ENCODE data around the gene PFKFB4. TPM values are rescaled to one million over a fixed set of nuclear protein-coding genes. Genes with fewer than 3 reads are reported as not detected.

Gene PFKFB4
- total RNA-seq, 2 donors from 2014 or later = 9.9 to 89.0 TPM

GRCh38 chr3:48507256-48508061 is 49.1 kb downstream of the PFKFB4 start:
- Histone ChIP-seq H3K4me3 (no peak overlapping the region), H3K36me3 (no peaks in the 10 kb centered on the region), H3K27me3 (replicated peaks; ENCODE audit: insufficient read depth) (no peaks in the 10 kb centered on the region), H3K27ac (peak overlapping the region; percentile 52 to 65), H3K9me3 (no peaks in the 10 kb centered on the region), H3K4me1 (replicated peaks) (peaks cover 10% of the 10 kb centered on the region)
- peak; percentile 84 for DNase-seq (ENCODE audit: low spot score)
- 36% methylated on average over 10 of the region's 10 CpGs for WGBS
- no peak for TF ChIP-seq POLR2A (IDR thresholded peaks at IDR 0.05)
- peak; percentile 83 for TF ChIP-seq POLR2AphosphoS5 (IDR thresholded peaks at IDR 0.05)
- TF ChIP-seq, protein P1, sequence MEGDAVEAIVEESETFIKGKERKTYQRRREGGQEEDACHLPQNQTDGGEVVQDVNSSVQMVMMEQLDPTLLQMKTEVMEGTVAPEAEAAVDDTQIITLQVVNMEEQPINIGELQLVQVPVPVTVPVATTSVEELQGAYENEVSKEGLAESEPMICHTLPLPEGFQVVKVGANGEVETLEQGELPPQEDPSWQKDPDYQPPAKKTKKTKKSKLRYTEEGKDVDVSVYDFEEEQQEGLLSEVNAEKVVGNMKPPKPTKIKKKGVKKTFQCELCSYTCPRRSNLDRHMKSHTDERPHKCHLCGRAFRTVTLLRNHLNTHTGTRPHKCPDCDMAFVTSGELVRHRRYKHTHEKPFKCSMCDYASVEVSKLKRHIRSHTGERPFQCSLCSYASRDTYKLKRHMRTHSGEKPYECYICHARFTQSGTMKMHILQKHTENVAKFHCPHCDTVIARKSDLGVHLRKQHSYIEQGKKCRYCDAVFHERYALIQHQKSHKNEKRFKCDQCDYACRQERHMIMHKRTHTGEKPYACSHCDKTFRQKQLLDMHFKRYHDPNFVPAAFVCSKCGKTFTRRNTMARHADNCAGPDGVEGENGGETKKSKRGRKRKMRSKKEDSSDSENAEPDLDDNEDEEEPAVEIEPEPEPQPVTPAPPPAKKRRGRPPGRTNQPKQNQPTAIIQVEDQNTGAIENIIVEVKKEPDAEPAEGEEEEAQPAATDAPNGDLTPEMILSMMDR (IDR thresholded peaks at IDR 0.05) = peak in 3 of 4 experiments; percentile 45 to 77 (median 72)
- intact Hi-C loops (cut with DNase I) = loop anchor here (2.0 kb wide), 1 partner anchor 43 kb away; no protein-coding TSS in a partner anchor

- no peak for DNase-seq (ENCODE audit: low spot score)
- peaks cover 10% of the 10 kb centered on the region for H3K4me1 ChIP-seq (replicated peaks)
- intact Hi-C loops (cut with DNase I) = loop anchor here (2.0 kb wide), 1 partner anchor 41 kb away; no protein-coding TSS in a partner anchor
- no peaks in the 10 kb centered on the region for H3K36me3 ChIP-seq
- H3K27me3 ChIP-seq (replicated peaks; ENCODE audit: insufficient read depth) = no peaks in the 10 kb centered on the region
- H3K27ac ChIP-seq = no peak overlapping the region
- 94% methylated on average over 6 of the region's 6 CpGs for WGBS
- no peak overlapping the region for H3K4me3 ChIP-seq
- no peaks in the 10 kb centered on the region for H3K9me3 ChIP-seq
- no peak for TF ChIP-seq POLR2AphosphoS5 (IDR thresholded peaks at IDR 0.05)
Observed at GRCh38 chr3:48505968-48506504, 50.6 kb downstream of the PFKFB4 start.

DNA sequence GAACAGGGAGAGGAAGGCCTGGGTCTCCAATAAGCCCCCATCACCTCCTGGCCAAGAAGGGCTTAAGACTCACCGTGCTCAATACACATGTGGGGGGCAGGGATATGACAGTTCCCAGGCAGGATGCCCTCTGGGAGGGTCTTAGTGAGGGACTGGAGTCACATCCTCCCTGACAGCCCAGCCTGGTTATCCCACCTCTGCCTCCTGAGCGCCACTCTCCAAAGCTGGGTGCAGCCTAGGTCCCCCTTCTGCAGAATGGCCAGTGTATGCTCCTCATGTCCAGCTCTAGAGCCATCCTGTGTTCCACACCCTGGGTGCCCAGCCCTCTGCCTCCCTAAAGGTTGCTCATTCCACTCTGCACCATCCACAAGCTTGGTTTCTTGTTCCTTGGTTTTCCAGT is 51.5 kb downstream of the PFKFB4 start:
- 79% methylated on average over 2 of the region's 2 CpGs for WGBS
- Histone ChIP-seq H3K9me3 (no peaks in the 10 kb centered on the region), H3K4me3 (no peak overlapping the region), H3K27me3 (replicated peaks; ENCODE audit: insufficient read depth) (no peaks in the 10 kb centered on the region), H3K4me1 (replicated peaks) (peaks cover 10% of the 10 kb centered on the region), H3K36me3 (no peaks in the 10 kb centered on the region), H3K27ac (peak overlapping the region; percentile 93 to 97)
- TF ChIP-seq POLR2AphosphoS5 (IDR thresholded peaks at IDR 0.05) (no peak), POLR2A (IDR thresholded peaks at IDR 0.05) (no peak)
- TF ChIP-seq, protein P1 (IDR thresholded peaks at IDR 0.05) = no peak
- intact Hi-C loops (cut with DNase I) = no loop called here
- no peak for DNase-seq (ENCODE audit: low spot score)

DNA sequence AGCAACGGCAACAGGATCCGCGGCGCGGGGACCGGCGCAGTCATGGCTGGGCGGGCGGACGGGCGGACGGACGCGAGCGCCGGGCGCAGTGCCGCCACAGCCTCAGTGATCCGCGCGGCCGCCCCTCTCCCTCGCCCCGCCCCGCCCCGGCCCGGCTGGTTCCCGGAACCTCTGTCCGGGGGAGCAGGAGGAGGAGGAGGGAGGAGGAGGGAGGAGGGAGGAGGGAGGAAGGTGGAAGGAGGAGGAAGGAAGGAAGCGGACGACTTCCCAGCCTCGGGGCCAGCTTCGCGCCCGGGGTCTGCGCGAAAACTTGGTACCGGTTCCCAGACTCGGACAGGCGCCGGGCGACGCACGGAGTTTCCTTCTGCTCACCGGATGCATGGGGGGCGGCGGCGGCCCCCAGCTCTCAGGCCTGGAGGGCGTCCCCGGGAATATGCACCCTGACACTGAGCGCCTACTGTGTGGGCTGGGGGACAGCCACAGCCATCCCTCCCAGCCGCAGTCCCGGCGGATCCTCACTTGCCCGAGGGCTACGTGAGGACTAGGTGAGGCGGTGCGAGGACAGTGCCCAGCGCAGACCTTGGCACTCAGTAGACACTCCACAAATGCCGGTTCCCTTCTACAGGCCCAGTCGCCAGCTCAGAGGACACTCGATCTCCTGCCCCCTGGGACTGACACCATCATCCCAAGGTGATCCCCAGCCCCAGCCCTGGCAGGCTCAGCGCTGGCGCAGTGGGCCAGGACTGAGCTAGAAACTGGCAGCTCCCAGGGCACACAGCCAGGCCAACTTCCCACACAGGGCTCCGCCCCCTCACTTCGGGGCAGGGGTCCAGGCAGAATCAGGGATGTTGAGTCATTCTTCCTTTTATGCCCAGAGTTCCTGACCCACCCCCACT is 52.3 kb downstream of the PFKFB4 start, which contains the start of gene SHISA5:
SHISA5 (minus strand) TSS at position 124 of the 896 bp plus-strand sequence; CDS start at position 44, 80 bp downstream.
- Histone ChIP-seq H3K4me3 (peak within 1 kb of the TSS; percentile 74 to 77), H3K9me3 (no peaks in the 10 kb centered on the region), H3K4me1 (replicated peaks) (peaks cover 10% of the 10 kb centered on the region), H3K27me3 (replicated peaks; ENCODE audit: insufficient read depth) (no peaks in the 10 kb centered on the region), H3K36me3 (no peaks in the 10 kb centered on the region), H3K27ac (peak within 1 kb of the TSS; percentile 93 to 97)
- WGBS = 1% methylated on average over 32 of the region's 66 CpGs
- peak; percentile 74 for DNase-seq (ENCODE audit: low spot score)
- TF ChIP-seq, protein P1 (IDR thresholded peaks at IDR 0.05) = no peak
- peak; percentile 55 for TF ChIP-seq POLR2A (IDR thresholded peaks at IDR 0.05)
- TF ChIP-seq POLR2AphosphoS5 (IDR thresholded peaks at IDR 0.05) = peak; percentile 50
- intact Hi-C loops (cut with DNase I) = no loop called here
